B cell (primary cell): Measurements from ENCODE around the gene SPATA6L. TPM values are rescaled to one million over a fixed set of nuclear protein-coding genes. Genes with fewer than 3 reads are reported as not detected.

Experiments
- polyA plus RNA-seq: library from polyadenylated mRNA; depleted of rRNA; stranded (reverse); fragments of >200 nt; gene quantifications from 2 replicates; pipeline ENCODE4 v1.2.3, GENCODE V29; 2012
- total RNA-seq, 2 donors: library from RNA; stranded (reverse); fragments of 120-200 nt in 1 of 2; gene quantifications; 1 replicate in 1 of 2; 2 replicates in 1 of 2; pipeline versions ENCODE4 v1.2.3 to v1.2.4, GENCODE V29; 2013 to 2022

SPATA6L gene
- total and polyA plus RNA-seq, 2 donors (not counting 1 experiment from before 2014, with no cell fraction given) = 0.09 to 1.2 TPM

Other genes starting within 250 kb of the SPATA6L start
- gene SLC1A1, start 176.0 kb downstream of the SPATA6L start, total RNA-seq = 0.15 and 0.54 TPM in 2 replicates
- gene SLC1A1, start 176.0 kb downstream of the SPATA6L start, polyA plus RNA-seq = 0.10 TPM in 1 of 2 replicates, not detected in the other
- gene PLPP6, start 4.2 kb downstream of the SPATA6L start, total RNA-seq = 12.8 and 14.3 TPM in 2 replicates
- 2.7 and 6.3 TPM in 2 replicates for gene PLPP6, start 4.2 kb downstream of the SPATA6L start, polyA plus RNA-seq
- gene CDC37L1, start 13.1 kb upstream of the SPATA6L start, total RNA-seq = 16.0 and 19.3 TPM in 2 replicates
- gene CDC37L1, start 13.1 kb upstream of the SPATA6L start, polyA plus RNA-seq = 3.0 and 3.3 TPM in 2 replicates
- gene AK3, start 74.7 kb upstream of the SPATA6L start, total RNA-seq = 20.4 and 22.9 TPM in 2 replicates
- gene AK3, start 74.7 kb upstream of the SPATA6L start, polyA plus RNA-seq = 9.9 and 10.9 TPM in 2 replicates
- gene RCL1, start 126.5 kb upstream of the SPATA6L start, total RNA-seq = 21.7 and 29.6 TPM in 2 replicates
- gene RCL1, start 126.5 kb upstream of the SPATA6L start, polyA plus RNA-seq = 10.5 and 14.3 TPM in 2 replicates